GM23338 (cell line): ENCODE results near the gene COL8A1. TPM values are rescaled to one million over a fixed set of nuclear protein-coding genes. Genes with fewer than 3 reads are reported as not detected.

Source experiments
- ATAC-seq: fragments of 200-7000 bp; cut with Tn5 transposase; 3 replicates; pipeline ENCODE4 v1.9.1; 2020
- DNase-seq: peaks from one replicate; pipeline ENCODE4 v3.0.0-alpha.2; 2015; ENCODE audit warnings: low spot score
- H2AFZ ChIP-seq: fragments of 200-600 bp; sonication (generic); 2 replicates; pipeline ENCODE4 v1.8.0; 2016; ENCODE audit warnings: antibody characterized with exemption, mild to moderate bottlenecking, moderate library complexity
- H3F3A ChIP-seq: fragments of 200-600 bp; sonication (generic); replicated peaks from 2 replicates; pipeline ENCODE4 v1.8.0; 2017; ENCODE audit warnings: antibody characterized with exemption, mixed run types, low read depth
- H3K27ac ChIP-seq: fragments of 200-600 bp; sonication (generic); 2 replicates; pipeline ENCODE4 v1.6.1; 2016; ENCODE audit warnings: low read depth
- H3K27me3 ChIP-seq: fragments of 200-600 bp; sonication (generic); 2 replicates; pipeline ENCODE4 v1.8.0; 2016; ENCODE audit warnings: mild to moderate bottlenecking, mixed run types, moderate library complexity; ENCODE audit not compliant: insufficient read depth
- H3K36me3 ChIP-seq: fragments of 200-600 bp; sonication (generic); 2 replicates; pipeline ENCODE4 v1.8.0; 2016; ENCODE audit warnings: mild to moderate bottlenecking; ENCODE audit not compliant: insufficient read depth
- H3K4me1 ChIP-seq: fragments of 200-600 bp; sonication (generic); 2 replicates; pipeline ENCODE4 v1.8.0; 2016; ENCODE audit warnings: mild to moderate bottlenecking, moderate library complexity; ENCODE audit not compliant: insufficient read depth
- H3K4me2 ChIP-seq: fragments of 200-600 bp; sonication (generic); 2 replicates; pipeline ENCODE4 v1.7.1; 2017; ENCODE audit warnings: mixed run types
- H3K4me3 ChIP-seq: fragments of 200-600 bp; sonication (generic); 2 replicates; pipeline ENCODE4 v1.6.1; 2016; ENCODE audit warnings: mixed run types
- H3K79me2 ChIP-seq: fragments of 200-600 bp; sonication (generic); replicated peaks from 2 replicates; pipeline ENCODE4 v1.8.0; 2017; ENCODE audit warnings: mild to moderate bottlenecking; ENCODE audit not compliant: insufficient read depth
- H3K9me2 ChIP-seq: fragments of 200-600 bp; sonication (generic); 2 replicates; pipeline ENCODE4 v1.8.0; 2017; ENCODE audit not compliant: insufficient read depth
- H4K20me1 ChIP-seq: fragments of 200-600 bp; sonication (generic); replicated peaks from 2 replicates; pipeline ENCODE4 v1.8.0; 2017; ENCODE audit warnings: mild to moderate bottlenecking; ENCODE audit not compliant: insufficient read depth
- H3K27ac Mint-ChIP-seq: 2 replicates; pipeline ENCODE4 v1.8.0; 2020; ENCODE audit warnings: inconsistent platforms, mild to moderate bottlenecking, moderate library complexity, mixed read lengths
- H3K27me3 Mint-ChIP-seq: 3 replicates; pipeline ENCODE4 v1.8.0; 2022; ENCODE audit warnings: low read depth, mild to moderate bottlenecking, moderate library complexity, mixed read lengths, inconsistent platforms; ENCODE audit not compliant: insufficient read depth, poor library complexity
- H3K36me3 Mint-ChIP-seq: 3 replicates; pipeline ENCODE4 v1.8.0; 2021; ENCODE audit warnings: low read depth, mild to moderate bottlenecking, inconsistent platforms, moderate library complexity, mixed read lengths
- H3K4me1 Mint-ChIP-seq: 3 replicates; pipeline ENCODE4 v1.8.0; 2020; ENCODE audit warnings: mild to moderate bottlenecking, inconsistent platforms, mixed read lengths
- H3K4me3 Mint-ChIP-seq: 3 replicates; pipeline ENCODE4 v1.8.0; 2021; ENCODE audit warnings: moderate library complexity, mild to moderate bottlenecking, inconsistent platforms, mixed read lengths
- H3K9me3 Mint-ChIP-seq: 3 replicates; pipeline ENCODE4 v1.8.0; 2020; ENCODE audit warnings: moderate library complexity, mild to moderate bottlenecking, inconsistent platforms, mixed read lengths
- CREB1 ChIP-seq: fragments of 250-450 bp; sonication (Bioruptor Pico); IDR thresholded peaks from 2 replicates; pipeline ENCODE4 v1.5.0; 2020; ENCODE audit warnings: low read depth, mild to moderate bottlenecking, moderate library complexity
- CTCF ChIP-seq, 2 experiments: fragments of 200-600 bp in 1 of 2; sonication (generic) in 1 of 2; conservative IDR thresholded peaks; 2 replicates each; pipeline versions ENCODE4 v1.5.1 to v1.6.1; 2016 to 2017; ENCODE audit warnings: antibody characterized with exemption in 2 of 2, low read depth in 2 of 2, mild to moderate bottlenecking in 2 of 2, moderate library complexity in 1 of 2
- ETS1 ChIP-seq: IDR thresholded peaks from 2 replicates; pipeline ENCODE4 v1.6.1; 2016; ENCODE audit warnings: antibody characterized with exemption
- EZH2 ChIP-seq: fragments of 200-600 bp; sonication (generic); IDR thresholded peaks from one replicate; pipeline ENCODE4 v1.8.0; 2017; ENCODE audit warnings: antibody characterized with exemption, mild to moderate bottlenecking, low read depth; ENCODE audit not compliant: unreplicated experiment
- NANOG ChIP-seq: IDR thresholded peaks from 2 replicates; pipeline ENCODE4 v1.6.1; 2016; ENCODE audit warnings: antibody characterized with exemption, borderline replicate concordance
- POLR2AphosphoS5 ChIP-seq: IDR thresholded peaks from 2 replicates; pipeline ENCODE4 v1.6.1; 2016; ENCODE audit warnings: antibody characterized with exemption, low read depth
- STAT1 ChIP-seq: IDR thresholded peaks from one replicate; pipeline ENCODE4 v1.6.1; 2016; ENCODE audit warnings: antibody characterized with exemption; ENCODE audit not compliant: unreplicated experiment
- ZNF114 ChIP-seq: fragments of 250-450 bp; sonication (Bioruptor Pico); IDR thresholded peaks from 2 replicates; pipeline ENCODE4 v1.5.0; 2020; ENCODE audit warnings: mild to moderate bottlenecking, moderate library complexity
- ZNF331 ChIP-seq: fragments of 250-450 bp; sonication (Bioruptor Pico); IDR thresholded peaks from 2 replicates; pipeline ENCODE4 v1.5.0; 2020; ENCODE audit warnings: low read depth, mild to moderate bottlenecking, moderate library complexity
- ZNF462 ChIP-seq: fragments of 250-450 bp; sonication (Bioruptor Pico); IDR thresholded peaks from 2 replicates; pipeline ENCODE4 v1.5.0; 2020; ENCODE audit warnings: mild to moderate bottlenecking, moderate library complexity
- polyA plus RNA-seq: library from polyadenylated mRNA; unstranded; fragments of >200 nt; fragmentation: Nextera tagmentation; extraction: Ambion mirVana; gene quantifications from 2 replicates; pipeline ENCODE4 v1.2.1, GENCODE V29; 2016
- total RNA-seq: library from RNA; depleted of rRNA; stranded (reverse); fragments of >200 nt; shearing (Covaris generic); gene quantifications from 2 replicates; pipeline ENCODE4 v1.2.3, GENCODE V29; 2014
- TF ChIP-seq, protein P1 (sequence below): IDR thresholded peaks from one replicate; pipeline ENCODE4 v1.6.1; 2018; ENCODE audit warnings: antibody characterized with exemption; ENCODE audit not compliant: unreplicated experiment

The COL8A1 gene
- total and polyA plus RNA-seq, 2 experiments from 2014 or later, result 0.26 to 0.97 TPM

DNA sequence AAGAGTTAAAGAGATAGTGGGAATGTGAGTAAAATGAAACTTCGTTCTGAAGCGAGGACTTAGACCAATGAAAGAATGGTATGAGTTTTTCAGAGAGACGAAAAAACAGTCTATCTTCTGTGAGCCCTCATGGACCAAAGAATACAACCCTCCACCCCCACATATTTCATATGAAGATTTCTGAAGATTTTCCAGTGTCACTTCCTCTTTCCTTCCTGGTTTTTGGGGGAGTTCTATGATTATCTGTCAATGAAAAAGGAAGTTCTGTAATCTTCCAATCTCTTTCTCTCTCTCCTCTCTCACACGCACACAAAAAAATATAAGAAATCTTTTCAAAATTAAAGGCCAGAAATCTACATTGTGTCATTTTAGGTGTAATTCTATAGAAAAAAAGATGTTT lies 206.9 kb downstream of the COL8A1 start:
- H3K9me2 ChIP-seq, result no peaks in the 10 kb centered on the region
- DNase-seq (no peak), ATAC-seq (no peak)
- H3K27me3 ChIP-seq, result no peaks in the 10 kb centered on the region
- H3K4me1 ChIP-seq, result peaks cover 6% of the 10 kb centered on the region
- no peak for TF ChIP-seq POLR2AphosphoS5
- no peak for TF ChIP-seq CREB1 (CRISPR knock-in tag)
- TF ChIP-seq ZNF462 (CRISPR knock-in tag), result no peak
- TF ChIP-seq EZH2, result no peak
- TF ChIP-seq ZNF331 (CRISPR knock-in tag), result no peak
- TF ChIP-seq ZNF114 (CRISPR knock-in tag), result no peak
- TF ChIP-seq CTCF (conservative IDR thresholded peaks at IDR 0.05; ENCODE audit: low read depth in 2 of 2), result no peak
- TF ChIP-seq STAT1, result no peak
- no peak for TF ChIP-seq NANOG
- TF ChIP-seq ETS1, result no peak
- TF ChIP-seq, protein P1, sequence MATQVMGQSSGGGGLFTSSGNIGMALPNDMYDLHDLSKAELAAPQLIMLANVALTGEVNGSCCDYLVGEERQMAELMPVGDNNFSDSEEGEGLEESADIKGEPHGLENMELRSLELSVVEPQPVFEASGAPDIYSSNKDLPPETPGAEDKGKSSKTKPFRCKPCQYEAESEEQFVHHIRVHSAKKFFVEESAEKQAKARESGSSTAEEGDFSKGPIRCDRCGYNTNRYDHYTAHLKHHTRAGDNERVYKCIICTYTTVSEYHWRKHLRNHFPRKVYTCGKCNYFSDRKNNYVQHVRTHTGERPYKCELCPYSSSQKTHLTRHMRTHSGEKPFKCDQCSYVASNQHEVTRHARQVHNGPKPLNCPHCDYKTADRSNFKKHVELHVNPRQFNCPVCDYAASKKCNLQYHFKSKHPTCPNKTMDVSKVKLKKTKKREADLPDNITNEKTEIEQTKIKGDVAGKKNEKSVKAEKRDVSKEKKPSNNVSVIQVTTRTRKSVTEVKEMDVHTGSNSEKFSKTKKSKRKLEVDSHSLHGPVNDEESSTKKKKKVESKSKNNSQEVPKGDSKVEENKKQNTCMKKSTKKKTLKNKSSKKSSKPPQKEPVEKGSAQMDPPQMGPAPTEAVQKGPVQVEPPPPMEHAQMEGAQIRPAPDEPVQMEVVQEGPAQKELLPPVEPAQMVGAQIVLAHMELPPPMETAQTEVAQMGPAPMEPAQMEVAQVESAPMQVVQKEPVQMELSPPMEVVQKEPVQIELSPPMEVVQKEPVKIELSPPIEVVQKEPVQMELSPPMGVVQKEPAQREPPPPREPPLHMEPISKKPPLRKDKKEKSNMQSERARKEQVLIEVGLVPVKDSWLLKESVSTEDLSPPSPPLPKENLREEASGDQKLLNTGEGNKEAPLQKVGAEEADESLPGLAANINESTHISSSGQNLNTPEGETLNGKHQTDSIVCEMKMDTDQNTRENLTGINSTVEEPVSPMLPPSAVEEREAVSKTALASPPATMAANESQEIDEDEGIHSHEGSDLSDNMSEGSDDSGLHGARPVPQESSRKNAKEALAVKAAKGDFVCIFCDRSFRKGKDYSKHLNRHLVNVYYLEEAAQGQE, result no peak
- peaks cover 52% of the 10 kb centered on the region for H3K79me2 ChIP-seq
- H3F3A ChIP-seq, result no peaks in the 10 kb centered on the region
- no peak overlapping the region for H3K4me3 ChIP-seq
- no peaks in the 10 kb centered on the region for H3K9me3 Mint-ChIP-seq
- peaks cover 34% of the 10 kb centered on the region for H3K4me1 Mint-ChIP-seq
- H3K36me3 Mint-ChIP-seq, result no peaks in the 10 kb centered on the region
- H3K4me2 ChIP-seq, result no peak overlapping the region
- no peaks in the 10 kb centered on the region for H4K20me1 ChIP-seq
- H3K27ac Mint-ChIP-seq, result no peak overlapping the region
- no peaks in the 10 kb centered on the region for H3K36me3 ChIP-seq
- H3K27ac ChIP-seq, result no peak overlapping the region
- H3K4me3 Mint-ChIP-seq, result no peak overlapping the region
- peaks cover 3% of the 10 kb centered on the region for H3K27me3 Mint-ChIP-seq
- H2AFZ ChIP-seq, result no peak overlapping the region
